Natural killer cell (primary cell): ENCODE data around the gene MAP3K20. TPM values are rescaled to one million over a fixed set of nuclear protein-coding genes. Genes with fewer than 3 reads are reported as not detected.
"Not testable (repeated sequence)": the region's sequence is repeated elsewhere in the genome, so short reads cannot be mapped to it uniquely, and the experiment has no call there.

Source experiments
- ATAC-seq, 3 donors: fragments of 150-1000 bp in 2 of 3; fragments of 200-7000 bp in 1 of 3; cut with Tn5 transposase; 1 replicate in 1 of 3; 2 replicates in 2 of 3; pipeline ENCODE4 v1.10.0; 2021; ENCODE audit warnings: mild to moderate bottlenecking in 2 of 3, moderate library complexity in 2 of 3
- DNase-seq, 2 donors: peaks; one replicate each; pipeline versions ENCODE4 v3.0.0 to v3.0.0-alpha.2; 2013 to 2021; ENCODE audit warnings: mixed read lengths in 1 of 2
- H3K27ac ChIP-seq: one replicate; pipeline ENCODE4 v1.5.1; 2013; ENCODE audit warnings: mild to moderate bottlenecking, low read length
- H3K27me3 ChIP-seq: one replicate; pipeline ENCODE4 v1.6.1; 2013; ENCODE audit warnings: low read length; ENCODE audit not compliant: control insufficient read depth, insufficient read depth
- H3K36me3 ChIP-seq: one replicate; pipeline ENCODE4 v1.6.1; 2013; ENCODE audit warnings: low read length; ENCODE audit not compliant: control insufficient read depth, insufficient read depth
- H3K4me1 ChIP-seq: one replicate; pipeline ENCODE4 v1.6.1; 2013; ENCODE audit warnings: low read length; ENCODE audit not compliant: control insufficient read depth, insufficient read depth
- H3K4me3 ChIP-seq: one replicate; pipeline ENCODE4 v1.5.1; 2013; ENCODE audit warnings: low read length
- H3K9me3 ChIP-seq: one replicate; pipeline ENCODE4 v1.6.1; 2013; ENCODE audit warnings: low read length; ENCODE audit not compliant: control insufficient read depth, insufficient read depth
- H3K27ac Mint-ChIP-seq, 2 donors: one replicate each; pipeline ENCODE4 v1.8.0; 2022; ENCODE audit warnings: mild to moderate bottlenecking in 2 of 2, mixed read lengths in 2 of 2, moderate library complexity in 1 of 2
- H3K27me3 Mint-ChIP-seq, 2 donors: one replicate each; pipeline ENCODE4 v1.8.0; 2022; ENCODE audit warnings: low read depth in 2 of 2, mixed read lengths in 2 of 2
- H3K36me3 Mint-ChIP-seq: one replicate; pipeline ENCODE4 v1.8.0; 2022; ENCODE audit warnings: mixed read lengths
- H3K4me1 Mint-ChIP-seq, 2 donors: one replicate each; pipeline ENCODE4 v1.8.0; 2022; ENCODE audit warnings: mixed read lengths in 2 of 2
- H3K4me3 Mint-ChIP-seq: one replicate; pipeline ENCODE4 v1.8.0; 2022; ENCODE audit warnings: mild to moderate bottlenecking, moderate library complexity, mixed read lengths
- H3K9me3 Mint-ChIP-seq, 2 donors: one replicate each; pipeline ENCODE4 v1.8.0; 2022; ENCODE audit warnings: mixed read lengths in 2 of 2
- CTCF ChIP-seq: fragments of 200-600 bp; IDR thresholded peaks from one replicate; pipeline ENCODE4 v1.8.0; 2022; ENCODE audit warnings: antibody characterized with exemption
- WGBS: methylation state at CpG from one replicate; pipeline ENCODE4 v1.1.7; 2013; ENCODE audit warnings: missing lambda C conversion rate; ENCODE audit not compliant: insufficient coverage; 5-methylcytosine and 5-hydroxymethylcytosine counted together
- intact Hi-C: fragments of 100-400 bp; cut with micrococcal nuclease; formaldehyde crosslinking; loops from one replicate; pipeline ENCODE4 v1.14.2; 2022
- total RNA-seq, 4 donors: library from RNA; stranded (reverse); fragments of 120-200 nt in 1 of 4; gene quantifications; one replicate each; pipeline versions ENCODE4 v1.2.3 to v1.2.4, GENCODE V29; 2013 to 2022

The MAP3K20 gene
- total RNA-seq, 3 donors from 2014 or later (not counting 1 experiment from before 2014, with no cell fraction given), result 1.6 to 3.0 (median 2.5) TPM

DNA sequence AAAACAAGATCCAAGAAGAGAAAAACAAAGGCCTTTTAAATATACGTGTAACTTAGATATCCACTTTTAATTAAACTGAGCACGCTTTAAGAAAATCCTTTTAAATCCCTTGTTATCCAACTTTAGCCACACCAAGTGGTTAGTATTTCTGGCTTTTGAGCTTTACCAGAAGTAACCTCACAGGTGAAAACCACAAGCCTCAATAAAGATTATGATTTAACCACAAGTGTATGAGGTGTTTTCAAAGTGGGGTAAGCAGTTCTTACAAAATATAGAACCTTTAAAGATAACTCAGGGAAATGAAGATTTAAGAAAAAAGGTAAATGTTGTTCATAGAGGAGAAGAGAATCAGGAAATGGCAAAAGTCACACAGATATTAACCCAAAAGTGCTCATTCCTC is 220.6 kb downstream of the MAP3K20 start:
- no peak overlapping the region for H3K27ac ChIP-seq
- Mint-ChIP-seq H3K4me1 (no peaks in the 10 kb centered on the region), H3K27me3 (peaks cover 1 to 7% of the 10 kb centered on the region in 2 donors), H3K27ac (no peak overlapping the region), H3K36me3 (peaks cover 12% of the 10 kb centered on the region), H3K9me3 (peaks cover 5% of the 10 kb centered on the region in 2 donors), H3K4me3 (no peak overlapping the region)
- no peaks in the 10 kb centered on the region for H3K4me1 ChIP-seq
- ATAC-seq (no peak), DNase-seq (no peak)
- TF ChIP-seq CTCF, result no peak
- peaks cover 15% of the 10 kb centered on the region for H3K9me3 ChIP-seq
- no peaks in the 10 kb centered on the region for H3K27me3 ChIP-seq
- H3K4me3 ChIP-seq, result no peak overlapping the region
- intact Hi-C loops, result no loop called here
- no peaks in the 10 kb centered on the region for H3K36me3 ChIP-seq
- WGBS, result 89% methylated on average over 2 of the region's 2 CpGs

DNA sequence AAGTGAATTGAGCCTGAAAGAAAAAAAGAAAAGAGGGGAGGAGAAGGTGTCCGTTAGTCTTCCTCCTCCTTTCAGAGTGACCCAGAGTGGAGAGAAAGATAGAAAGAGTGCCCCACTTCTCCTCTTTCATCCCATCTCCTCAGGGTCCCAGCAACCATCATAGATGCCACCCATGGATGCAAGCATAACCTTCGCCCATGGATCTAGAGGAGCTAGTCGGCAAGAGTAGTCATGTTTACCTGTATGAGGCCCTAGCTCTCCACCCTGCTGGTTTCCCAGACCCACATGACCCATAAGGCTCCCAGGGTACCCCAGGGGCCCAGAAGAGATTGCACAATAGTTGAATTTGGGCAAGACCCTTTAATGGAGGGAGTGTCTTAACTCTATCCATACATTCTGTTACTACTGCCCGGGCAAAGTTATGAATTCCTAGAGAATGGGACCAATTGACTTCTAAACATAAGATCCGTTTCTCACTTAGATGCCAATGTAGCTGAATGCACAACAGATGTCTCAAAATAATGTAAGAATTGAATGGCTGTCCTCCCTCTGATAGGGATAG is 223.0 kb downstream of the MAP3K20 start:
- Mint-ChIP-seq H3K27me3 (peaks cover 2 to 7% of the 10 kb centered on the region in 2 donors), H3K4me3 (no peak overlapping the region), H3K9me3 (peaks cover 5 to 9% of the 10 kb centered on the region in 2 donors), H3K27ac (no peak overlapping the region), H3K36me3 (peaks cover 12% of the 10 kb centered on the region), H3K4me1 (no peaks in the 10 kb centered on the region)
- peaks cover 15% of the 10 kb centered on the region for H3K9me3 ChIP-seq
- H3K27me3 ChIP-seq, result no peaks in the 10 kb centered on the region
- H3K4me3 ChIP-seq, result no peak overlapping the region
- H3K36me3 ChIP-seq, result no peaks in the 10 kb centered on the region
- DNase-seq, result no peak
- no peak overlapping the region for H3K27ac ChIP-seq
- no peaks in the 10 kb centered on the region for H3K4me1 ChIP-seq
- ATAC-seq, result no peak
- intact Hi-C loops, result no loop called here
- TF ChIP-seq CTCF, result no peak
- 90% methylated on average over 4 of the region's 5 CpGs for WGBS

DNA sequence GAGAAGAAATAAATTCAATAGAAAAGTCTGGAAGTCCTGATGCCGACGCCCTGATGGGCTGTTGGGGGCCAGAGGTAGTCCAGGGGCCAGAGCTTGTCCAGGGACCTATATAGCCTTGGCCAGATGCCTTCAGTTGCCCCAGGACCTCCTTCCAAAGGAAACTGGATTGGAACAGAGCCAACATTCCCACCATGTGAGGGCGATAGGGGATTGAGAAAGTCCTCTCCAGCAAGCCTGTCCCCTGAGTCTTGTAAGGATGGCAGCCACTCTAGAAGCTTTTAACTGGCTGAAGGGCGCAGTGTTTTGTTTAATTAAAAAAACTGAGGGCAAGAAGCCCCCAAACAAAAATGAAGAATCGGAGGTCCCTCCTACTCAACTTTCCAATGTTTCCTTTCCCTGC is 224.1 kb downstream of the MAP3K20 start:
- Mint-ChIP-seq H3K4me3 (no peak overlapping the region), H3K27me3 (peaks cover 5 to 7% of the 10 kb centered on the region in 2 donors), H3K9me3 (peaks cover 5 to 9% of the 10 kb centered on the region in 2 donors), H3K4me1 (no peaks in the 10 kb centered on the region), H3K36me3 (peaks cover 12% of the 10 kb centered on the region), H3K27ac (no peak overlapping the region)
- Histone ChIP-seq H3K4me1 (no peaks in the 10 kb centered on the region), H3K9me3 (peaks cover 15% of the 10 kb centered on the region), H3K36me3 (no peaks in the 10 kb centered on the region), H3K4me3 (no peak overlapping the region), H3K27me3 (no peaks in the 10 kb centered on the region), H3K27ac (no peak overlapping the region)
- no peak for DNase-seq
- no peak for TF ChIP-seq CTCF
- no peak for ATAC-seq
- 93% methylated on average over 5 of the region's 5 CpGs for WGBS
- intact Hi-C loops, result no loop called here

- intact Hi-C loops, result no loop called here
- no peaks in the 10 kb centered on the region for H3K36me3 ChIP-seq
- H3K27me3 ChIP-seq, result no peaks in the 10 kb centered on the region
- Mint-ChIP-seq H3K9me3 (peaks cover 5 to 7% of the 10 kb centered on the region in 2 donors), H3K4me1 (no peaks in the 10 kb centered on the region), H3K27ac (no peak overlapping the region), H3K36me3 (peaks cover 12% of the 10 kb centered on the region), H3K27me3 (peaks cover 5 to 7% of the 10 kb centered on the region in 2 donors), H3K4me3 (no peak overlapping the region)
- no peak for DNase-seq
- no peak overlapping the region for H3K27ac ChIP-seq
- no peak overlapping the region for H3K4me3 ChIP-seq
- H3K9me3 ChIP-seq, result peaks cover 15% of the 10 kb centered on the region
- ATAC-seq, result no peak
- H3K4me1 ChIP-seq, result no peaks in the 10 kb centered on the region
- WGBS, result 94% methylated on average over 1 of the region's 1 CpG
- no peak for TF ChIP-seq CTCF
Measured at GRCh38 chr2:173300458-173300857, 224.8 kb downstream of the MAP3K20 start.

DNA sequence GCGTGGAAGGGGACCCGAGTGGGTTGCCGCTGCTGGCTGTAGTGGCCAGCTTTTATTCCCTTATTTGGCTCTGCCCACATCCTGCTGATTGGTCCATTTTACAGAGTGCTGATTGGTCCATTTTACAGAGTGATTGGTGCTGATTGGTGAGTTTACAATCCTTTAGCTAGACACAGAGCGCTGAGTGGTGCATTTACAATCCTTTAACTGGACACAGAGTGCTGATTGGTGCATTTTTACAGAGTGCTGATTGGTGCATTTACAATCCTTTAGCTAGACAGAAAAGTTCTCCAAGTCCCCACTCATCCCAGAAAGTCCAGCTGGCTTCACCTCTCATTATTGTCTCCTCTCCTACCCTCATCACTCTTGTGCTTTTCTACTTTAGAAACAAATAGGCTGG is 225.9 kb downstream of the MAP3K20 start:
- H3K9me3 Mint-ChIP-seq, H3K27ac ChIP-seq, ATAC-seq, H3K36me3 ChIP-seq, H3K27me3 ChIP-seq, intact Hi-C loops, H3K4me1 ChIP-seq, DNase-seq, H3K27me3 Mint-ChIP-seq, H3K4me3 ChIP-seq, H3K4me3 Mint-ChIP-seq, H3K27ac Mint-ChIP-seq, H3K4me1 Mint-ChIP-seq: not testable (repeated sequence)
- 96% methylated on average over 4 of the region's 4 CpGs for WGBS
- peaks cover 15% of the 10 kb centered on the region for H3K9me3 ChIP-seq
- H3K36me3 Mint-ChIP-seq, result peaks cover 12% of the 10 kb centered on the region
